HG03196 (cell line): ENCODE results near the gene NAA35.
"Not testable (repeated sequence)": the region's sequence is repeated elsewhere in the genome, so short reads cannot be mapped to it uniquely, and the experiment has no call there.

Experiments
- ATAC-seq: cut with Tn5 transposase; IDR thresholded peaks from one replicate; pipeline ENCODE4 v1.9.1; 2021; ENCODE audit not compliant: unreplicated experiment

Gene NAA35

GRCh38 chr9:86022687-86023266 lies 81.8 kb downstream of the NAA35 start:
- no peak for ATAC-seq

GRCh38 chr9:86027767-86028166 lies 86.8 kb downstream of the NAA35 start:
- ATAC-seq = no peak

- no peak for ATAC-seq
Observed at GRCh38 chr9:86034863-86035734, 94.2 kb downstream of the NAA35 start.

- ATAC-seq = no peak
Observed at GRCh38 chr9:86035827-86036440, 95.0 kb downstream of the NAA35 start.

- ATAC-seq = no peak
Observed at GRCh38 chr9:86036555-86036954, 95.6 kb downstream of the NAA35 start.

GRCh38 chr9:86039991-86040860 lies 99.3 kb downstream of the NAA35 start:
- no peak for ATAC-seq

- ATAC-seq = no peak
Observed at GRCh38 chr9:86040861-86041155, 99.9 kb downstream of the NAA35 start.

- no peak for ATAC-seq
Observed at GRCh38 chr9:86041311-86041741, 100.4 kb downstream of the NAA35 start.

GRCh38 chr9:86042199-86042978 lies 101.4 kb downstream of the NAA35 start:
- ATAC-seq = no peak

- no peak for ATAC-seq
Observed at GRCh38 chr9:86043586-86043985, 102.6 kb downstream of the NAA35 start.

- no peak for ATAC-seq
Observed at GRCh38 chr9:86043999-86044398, 103.1 kb downstream of the NAA35 start.

GRCh38 chr9:86045654-86046053 lies 104.7 kb downstream of the NAA35 start:
- no peak for ATAC-seq

GRCh38 chr9:86046071-86046636 lies 105.2 kb downstream of the NAA35 start:
- no peak for ATAC-seq

GRCh38 chr9:86046930-86047341 lies 106.0 kb downstream of the NAA35 start:
- no peak for ATAC-seq

- no peak for ATAC-seq
Observed at GRCh38 chr9:86047361-86047760, 106.4 kb downstream of the NAA35 start.

GRCh38 chr9:86048018-86048742 lies 107.2 kb downstream of the NAA35 start:
- ATAC-seq = not testable (repeated sequence)

GRCh38 chr9:86052556-86053468 lies 111.9 kb downstream of the NAA35 start:
- no peak for ATAC-seq

GRCh38 chr9:86054695-86055094 lies 113.7 kb downstream of the NAA35 start:
- ATAC-seq = no peak
